IMR-90 (cell line): ENCODE results near the gene RNF17. TPM values are rescaled to one million over a fixed set of nuclear protein-coding genes. Genes with fewer than 3 reads are reported as not detected.

Experiments used
- ATAC-seq: fragments of 200-7000 bp; cut with Tn5 transposase; 2 replicates; pipeline ENCODE4 v1.9.1; 2020; ENCODE audit warnings: low read depth, mild to moderate bottlenecking, moderate library complexity
- BruUV-seq: library from RNA; stranded (reverse); fragments of 400-500 nt; replicated peaks from 2 replicates; lab custom pipeline; 2021; lab: Mats Ljungman, UMichigan
- CTCF ChIA-PET: fragments of 300-600 bp; formaldehyde crosslinking; extraction: SDS; loops from one replicate; lab custom pipeline; 2021; ENCODE audit warnings: antibody characterized with exemption; lab: Yijun Ruan, JAX
- POLR2A ChIA-PET: fragments of 300-600 bp; sonication (Branson Sonifier 250); formaldehyde crosslinking; loops from one replicate; lab custom pipeline; 2022; ENCODE audit warnings: antibody characterized with exemption; ENCODE audit not compliant: unreplicated experiment; lab: Charles Lee
- DNase-seq: peaks from one replicate; pipeline ENCODE4 v3.0.0; 2013
- H2AFZ ChIP-seq: replicated peaks from 2 replicates; pipeline ENCODE3; 2013; ENCODE audit warnings: low read length, mild to moderate bottlenecking; ENCODE audit not compliant: poor library complexity
- H2AK5ac ChIP-seq: 2 replicates; pipeline ENCODE4 v1.6.1; 2013; ENCODE audit warnings: low read depth, low read length, inconsistent platforms
- H2AK9ac ChIP-seq: replicated peaks from 2 replicates; pipeline ENCODE3; 2013; ENCODE audit warnings: mild to moderate bottlenecking, low read depth, low read length, moderate library complexity; ENCODE audit not compliant: poor library complexity
- H2BK120ac ChIP-seq: 2 replicates; pipeline ENCODE4 v1.6.1; 2013; ENCODE audit warnings: low read depth, low read length, inconsistent platforms
- H2BK15ac ChIP-seq: 3 replicates; pipeline ENCODE4 v1.6.1; 2013; ENCODE audit warnings: low read depth, low read length, inconsistent platforms
- H2BK20ac ChIP-seq: 2 replicates; pipeline ENCODE4 v1.6.1; 2013; ENCODE audit warnings: low read depth, mild to moderate bottlenecking, inconsistent platforms, low read length, moderate library complexity
- H2BK5ac ChIP-seq: 2 replicates; pipeline ENCODE4 v1.6.1; 2013; ENCODE audit warnings: mild to moderate bottlenecking, low read depth, low read length, inconsistent platforms; ENCODE audit not compliant: poor library complexity, severe bottlenecking
- H3K14ac ChIP-seq: replicated peaks from 2 replicates; pipeline ENCODE4 v1.6.1; 2013; ENCODE audit warnings: low read depth, low read length, inconsistent platforms
- H3K18ac ChIP-seq: 2 replicates; pipeline ENCODE4 v1.6.1; 2013; ENCODE audit warnings: low read depth, low read length, control low read depth
- H3K23ac ChIP-seq: 2 replicates; pipeline ENCODE4 v1.6.1; 2013; ENCODE audit warnings: low read depth, low read length, inconsistent platforms
- H3K27ac ChIP-seq: 2 replicates; pipeline ENCODE4 v1.5.1; 2013; ENCODE audit warnings: mild to moderate bottlenecking, control low read depth, low read length; ENCODE audit not compliant: insufficient read depth
- H3K27me3 ChIP-seq: 2 replicates; pipeline ENCODE4 v1.6.1; 2013; ENCODE audit warnings: low read length; ENCODE audit not compliant: control insufficient read depth, insufficient read depth
- H3K36me3 ChIP-seq: 2 replicates; pipeline ENCODE4 v1.6.1; 2013; ENCODE audit warnings: low read length, mixed read lengths; ENCODE audit not compliant: control insufficient read depth, insufficient read depth
- H3K4ac ChIP-seq: 2 replicates; pipeline ENCODE4 v1.6.1; 2013; ENCODE audit warnings: low read depth, low read length, inconsistent platforms
- H3K4me1 ChIP-seq: 2 replicates; pipeline ENCODE4 v1.6.1; 2013; ENCODE audit warnings: low read length, mixed read lengths; ENCODE audit not compliant: control insufficient read depth, insufficient read depth
- H3K4me2 ChIP-seq: 2 replicates; pipeline ENCODE4 v1.6.1; 2013; ENCODE audit warnings: low read depth, mild to moderate bottlenecking, control low read depth, low read length, moderate library complexity
- H3K4me3 ChIP-seq: 2 replicates; pipeline ENCODE4 v1.5.1; 2013; ENCODE audit warnings: low read depth, mild to moderate bottlenecking, control low read depth, low read length, moderate library complexity; ENCODE audit not compliant: insufficient read depth
- H3K56ac ChIP-seq: 2 replicates; pipeline ENCODE4 v1.6.1; 2013; ENCODE audit warnings: low read length, inconsistent platforms; ENCODE audit not compliant: insufficient read depth; ENCODE audit errors: extremely low read depth
- H3K79me1 ChIP-seq, 2 experiments: 2 replicates each; pipeline ENCODE4 v1.6.1; 2013; ENCODE audit warnings: low read length in 2 of 2, inconsistent platforms in 1 of 2, low read depth in 1 of 2
- H3K9ac ChIP-seq: 2 replicates; pipeline ENCODE4 v1.6.1; 2013; ENCODE audit warnings: low read depth, low read length, control low read depth
- H3K9me1 ChIP-seq: 2 replicates; pipeline ENCODE4 v1.6.1; 2013; ENCODE audit warnings: low read length, inconsistent platforms; ENCODE audit not compliant: insufficient read depth
- H3K9me3 ChIP-seq: 2 replicates; pipeline ENCODE4 v1.6.1; 2013; ENCODE audit warnings: low read length; ENCODE audit not compliant: control insufficient read depth, insufficient read depth
- H4K20me1 ChIP-seq: 2 replicates; pipeline ENCODE4 v1.6.1; 2013; ENCODE audit warnings: low read length, inconsistent platforms; ENCODE audit not compliant: insufficient read depth
- H4K5ac ChIP-seq: 2 replicates; pipeline ENCODE4 v1.6.1; 2013; ENCODE audit warnings: mild to moderate bottlenecking, low read depth, low read length, control low read depth
- H4K8ac ChIP-seq, 2 experiments: 2 replicates each; pipeline ENCODE4 v1.6.1; 2013; ENCODE audit warnings: low read depth in 2 of 2, low read length in 2 of 2, control low read depth in 1 of 2, inconsistent platforms in 1 of 2
- H4K91ac ChIP-seq: 2 replicates; pipeline ENCODE4 v1.6.1; 2013; ENCODE audit warnings: low read depth, low read length, inconsistent platforms; ENCODE audit not compliant: insufficient read depth
- BHLHE40 ChIP-seq: fragments of 150-350 bp; IDR thresholded peaks from 2 replicates; pipeline ENCODE4 v1.6.1; 2016; ENCODE audit warnings: mild to moderate bottlenecking, low read depth, low read length
- CEBPB ChIP-seq: IDR thresholded peaks from 2 replicates; pipeline ENCODE4 v1.6.1; 2012; ENCODE audit warnings: low read depth, low read length, improper control_type of control experiment
- CHD1 ChIP-seq: IDR thresholded peaks from 2 replicates; pipeline ENCODE4 v1.6.1; 2012; ENCODE audit warnings: low read depth, low read length, improper control_type of control experiment
- CTCF ChIP-seq: conservative IDR thresholded peaks from 2 replicates; pipeline ENCODE4 v1.5.1; 2012; ENCODE audit warnings: mild to moderate bottlenecking, low read depth, low read length, improper control_type of control experiment
- ELK1 ChIP-seq: fragments of 150-350 bp; IDR thresholded peaks from 2 replicates; pipeline ENCODE4 v1.6.1; 2016; ENCODE audit warnings: low read depth, mild to moderate bottlenecking, low read length, moderate library complexity, borderline replicate concordance
- FOS ChIP-seq: fragments of 150-350 bp; IDR thresholded peaks from 2 replicates; pipeline ENCODE4 v1.6.1; 2016; ENCODE audit warnings: low read depth, low read length
- MAFK ChIP-seq: IDR thresholded peaks from 2 replicates; pipeline ENCODE4 v1.6.1; 2012; ENCODE audit warnings: low read depth, low read length, improper control_type of control experiment
- MAZ ChIP-seq: IDR thresholded peaks from 2 replicates; pipeline ENCODE4 v1.6.1; 2012; ENCODE audit warnings: low read depth, mild to moderate bottlenecking, low read length, improper control_type of control experiment, moderate library complexity, borderline replicate concordance
- MXI1 ChIP-seq: IDR thresholded peaks from 2 replicates; pipeline ENCODE4 v1.6.1; 2012; ENCODE audit warnings: low read depth, mild to moderate bottlenecking, low read length, moderate library complexity, borderline replicate concordance
- NFE2L2 ChIP-seq: fragments of 150-350 bp; IDR thresholded peaks from 2 replicates; pipeline ENCODE4 v1.6.1; 2016; ENCODE audit warnings: low read depth, mild to moderate bottlenecking, low read length
- POLR2A ChIP-seq: IDR thresholded peaks from 2 replicates; pipeline ENCODE4 v1.6.1; 2012; ENCODE audit warnings: mild to moderate bottlenecking, low read depth, low read length
- RAD21 ChIP-seq: IDR thresholded peaks from 2 replicates; pipeline ENCODE4 v1.6.1; 2012; ENCODE audit warnings: low read length, improper control_type of control experiment
- RCOR1 ChIP-seq: IDR thresholded peaks from 2 replicates; pipeline ENCODE4 v1.6.1; 2012; ENCODE audit warnings: mild to moderate bottlenecking, low read length, improper control_type of control experiment; ENCODE audit not compliant: insufficient replicate concordance
- RFX5 ChIP-seq: IDR thresholded peaks from 2 replicates; pipeline ENCODE4 v1.8.0; 2012; ENCODE audit warnings: low read depth, mild to moderate bottlenecking, low read length, moderate library complexity
- SMC3 ChIP-seq: fragments of 150-350 bp; IDR thresholded peaks from 2 replicates; pipeline ENCODE4 v1.6.1; 2016; ENCODE audit warnings: low read depth, mild to moderate bottlenecking, antibody characterized with exemption, low read length, moderate library complexity
- USF2 ChIP-seq: fragments of 150-350 bp; IDR thresholded peaks from 2 replicates; pipeline ENCODE4 v1.6.1; 2017; ENCODE audit warnings: mild to moderate bottlenecking, antibody characterized with exemption, low read length, low read depth
- WGBS, 2 experiments: methylation state at CpG; one replicate each; pipeline versions ENCODE4 v1.1.5 to v1.1.7; 2013; ENCODE audit warnings: missing lambda C conversion rate in 2 of 2; ENCODE audit not compliant: insufficient read length in 1 of 2; ENCODE audit errors: extremely low coverage in 2 of 2; 5-methylcytosine and 5-hydroxymethylcytosine counted together
- dilution Hi-C: fragments of 300-500 bp; cut with HindIII; formaldehyde crosslinking; loops from one replicate; pipeline ENCODE4 v1.14.3; 2018; ENCODE audit warnings: low sequenced_read_pairs; ENCODE audit not compliant: unreplicated experiment
- in situ Hi-C: fragments of 300-500 bp; cut with MboI; formaldehyde crosslinking; loops from 3 replicates; pipeline ENCODE4 v1.14.3; 2019; ENCODE audit warnings: low sequenced_read_pairs, inconsistent platforms, mixed read lengths
- intact Hi-C: fragments of 100-400 bp; cut with micrococcal nuclease; formaldehyde crosslinking; loops from 2 replicates; pipeline ENCODE4 v1.10.0; 2022
- polyA plus RNA-seq, 3 experiments: library from polyadenylated mRNA; depleted of rRNA; stranded (reverse); fragments of >200 nt; gene quantifications; 2 replicates each; pipeline ENCODE4 v1.2.3, GENCODE V29; 2012; ENCODE audit warnings: low replicate concordance in 1 of 3
- total RNA-seq: library from RNA; depleted of rRNA; stranded (reverse); fragments of >200 nt; gene quantifications from 2 replicates; pipeline ENCODE4 v1.2.3, GENCODE V29; 2012

Gene RNF17
- total and polyA plus RNA-seq, 2 of the 4 experiments (the other 2 are of a cell fraction), result 0.03 to 0.18 TPM

GRCh38 chr13:24745861-24746617 lies 17.9 kb upstream of the RNF17 start:
- Histone ChIP-seq H4K91ac (no peak overlapping the region), H3K27ac (no peak overlapping the region), H3K18ac (no peak overlapping the region), H3K79me1 (no peaks in the 10 kb centered on the region), H3K4me1 (no peaks in the 10 kb centered on the region), H3K27me3 (peaks cover 37% of the 10 kb centered on the region), H3K9me1 (no peaks in the 10 kb centered on the region), H3K9ac (no peak overlapping the region), H3K14ac (no peak overlapping the region), H3K4ac (no peak overlapping the region), H2AFZ (peak overlapping the region; percentile 43), H4K8ac (no peak overlapping the region), H4K5ac (no peak overlapping the region), H3K4me3 (no peak overlapping the region), H2AK9ac (no peak overlapping the region), H2BK5ac (no peak overlapping the region), H2BK20ac (no peak overlapping the region), H3K56ac (no peak overlapping the region), H4K20me1 (no peaks in the 10 kb centered on the region), H3K9me3 (no peaks in the 10 kb centered on the region), H3K4me2 (no peak overlapping the region), H2AK5ac (no peak overlapping the region), H2BK15ac (no peak overlapping the region), H3K23ac (no peak overlapping the region), H2BK120ac (no peak overlapping the region), H3K36me3 (no peaks in the 10 kb centered on the region)
- ChIA-PET POLR2A (no interaction called here), CTCF (no interaction called here)
- dilution Hi-C loops (no loop called here), intact Hi-C loops (no loop called here), in situ Hi-C loops (no loop called here)
- DNase-seq (no peak), ATAC-seq (no peak)
- BruUV-seq, result no TSS peak
- no peak for TF ChIP-seq USF2
- TF ChIP-seq RCOR1, result no peak
- TF ChIP-seq NFE2L2, result no peak
- TF ChIP-seq CEBPB, result no peak
- no peak for TF ChIP-seq CHD1
- no peak for TF ChIP-seq MAFK
- TF ChIP-seq BHLHE40, result no peak
- no peak for TF ChIP-seq MXI1
- TF ChIP-seq RAD21, result no peak
- no peak for TF ChIP-seq FOS
- TF ChIP-seq POLR2A, result no peak
- no peak for TF ChIP-seq MAZ
- TF ChIP-seq SMC3, result no peak
- no peak for TF ChIP-seq CTCF
- TF ChIP-seq RFX5, result no peak
- no peak for TF ChIP-seq ELK1
- 7% methylated on average over 3 of the region's 70 CpGs; no CpG with 5 or more reads in 1 of the 2 experiments for WGBS, 2 experiments
